Measurements from ENCODE around the gene PCMT1. TPM values are rescaled to one million over a fixed set of nuclear protein-coding genes. Genes with fewer than 3 reads are reported as not detected.
A peak's percentile ranks its signal among the peaks of the same experiment; 100 is the strongest.

PCMT1 gene
- total RNA-seq, 1 experiment from 2014 or later: 115 TPM

GRCh38 chr6:149723771-149724417 is 25.6 kb upstream of the PCMT1 start:
- H3K27me3 ChIP-seq (replicated peaks; ENCODE audit: insufficient read depth, low read depth, low read length, poor library complexity): no peaks in the 10 kb centered on the region
- TF ChIP-seq CTCF (conservative IDR thresholded peaks at IDR 0.05; ENCODE audit: low read depth, low read length) (peak; percentile 89), EZH2 (IDR thresholded peaks at IDR 0.05; ENCODE audit: borderline replicate concordance, low read depth, low read length, poor library complexity, severe bottlenecking) (no peak)
- CTCF ChIA-PET: no interaction called here
- H3K27ac ChIP-seq (ENCODE audit: low read depth, low read length, poor library complexity, severe bottlenecking): no peak overlapping the region
- DNase-seq (ENCODE audit: low spot score): peak; percentile 88
- no peaks in the 10 kb centered on the region for H3K4me1 ChIP-seq (ENCODE audit: insufficient read depth, low read length, poor library complexity, severe bottlenecking)
- POLR2A ChIA-PET (ENCODE audit: low non-redundant PET): no interaction called here
- no peaks in the 10 kb centered on the region for H3K9me3 ChIP-seq (ENCODE audit: low read depth, low read length, poor library complexity, severe bottlenecking)
- H3K4me3 ChIP-seq (ENCODE audit: low read depth, low read length, poor library complexity, severe bottlenecking): no peak overlapping the region
- BruUV-seq (replicated peaks): no TSS peak
- peaks cover 24% of the 10 kb centered on the region for H3K36me3 ChIP-seq (ENCODE audit: insufficient read depth, low read length, poor library complexity, severe bottlenecking)
- intact Hi-C loops (cut with micrococcal nuclease; ENCODE audit: unreplicated experiment): loop anchor here (2.0 kb wide), 1 partner anchor 203 kb away; no protein-coding TSS in a partner anchor

GRCh38 chr6:149725785-149726184 is 23.8 kb upstream of the PCMT1 start:
- Histone ChIP-seq H3K4me3 (ENCODE audit: low read depth, low read length, poor library complexity, severe bottlenecking) (no peak overlapping the region), H3K27me3 (replicated peaks; ENCODE audit: insufficient read depth, low read depth, low read length, poor library complexity) (no peaks in the 10 kb centered on the region), H3K36me3 (ENCODE audit: insufficient read depth, low read length, poor library complexity, severe bottlenecking) (peaks cover 40% of the 10 kb centered on the region), H3K27ac (ENCODE audit: low read depth, low read length, poor library complexity, severe bottlenecking) (no peak overlapping the region), H3K4me1 (ENCODE audit: insufficient read depth, low read length, poor library complexity, severe bottlenecking) (no peaks in the 10 kb centered on the region), H3K9me3 (ENCODE audit: low read depth, low read length, poor library complexity, severe bottlenecking) (no peaks in the 10 kb centered on the region)
- intact Hi-C loops (cut with micrococcal nuclease; ENCODE audit: unreplicated experiment): no loop called here
- no TSS peak for BruUV-seq (replicated peaks)
- ChIA-PET POLR2A (ENCODE audit: low non-redundant PET) (no interaction called here), CTCF (no interaction called here)
- no peak for DNase-seq (ENCODE audit: low spot score)
- TF ChIP-seq EZH2 (IDR thresholded peaks at IDR 0.05; ENCODE audit: borderline replicate concordance, low read depth, low read length, poor library complexity, severe bottlenecking) (no peak), CTCF (conservative IDR thresholded peaks at IDR 0.05; ENCODE audit: low read depth, low read length) (no peak)

- no peaks in the 10 kb centered on the region for H3K9me3 ChIP-seq (ENCODE audit: low read depth, low read length, poor library complexity, severe bottlenecking)
- H3K27ac ChIP-seq (ENCODE audit: low read depth, low read length, poor library complexity, severe bottlenecking): no peak overlapping the region
- DNase-seq (ENCODE audit: low spot score): no peak
- BruUV-seq (replicated peaks): no TSS peak
- ChIA-PET CTCF (no interaction called here), POLR2A (ENCODE audit: low non-redundant PET) (no interaction called here)
- H3K36me3 ChIP-seq (ENCODE audit: insufficient read depth, low read length, poor library complexity, severe bottlenecking): peaks cover 51% of the 10 kb centered on the region
- TF ChIP-seq EZH2 (IDR thresholded peaks at IDR 0.05; ENCODE audit: borderline replicate concordance, low read depth, low read length, poor library complexity, severe bottlenecking): no peak
- TF ChIP-seq CTCF (conservative IDR thresholded peaks at IDR 0.05; ENCODE audit: low read depth, low read length): no peak
- intact Hi-C loops (cut with micrococcal nuclease; ENCODE audit: unreplicated experiment): no loop called here
- no peaks in the 10 kb centered on the region for H3K4me1 ChIP-seq (ENCODE audit: insufficient read depth, low read length, poor library complexity, severe bottlenecking)
- no peaks in the 10 kb centered on the region for H3K27me3 ChIP-seq (replicated peaks; ENCODE audit: insufficient read depth, low read depth, low read length, poor library complexity)
- no peak overlapping the region for H3K4me3 ChIP-seq (ENCODE audit: low read depth, low read length, poor library complexity, severe bottlenecking)
Measured at GRCh38 chr6:149727793-149728498, 21.6 kb upstream of the PCMT1 start.

All from A673 (cell line).